GM12865 (cell line): Measurements from ENCODE around the gene SLC27A4.

Experiments used
- DNase-seq: peaks from one replicate; pipeline ENCODE4 v3.0.0; 2010; ENCODE audit warnings: low read depth
- H3K4me3 ChIP-seq: 2 replicates; pipeline ENCODE4 v1.5.1; 2011; ENCODE audit warnings: mild to moderate bottlenecking, low read depth, low read length, control low read depth
- TF ChIP-seq, protein P1 (sequence below): IDR thresholded peaks from 2 replicates; pipeline ENCODE4 v1.5.1; 2011; ENCODE audit warnings: low read length, control low read depth, low read depth, inconsistent platforms; ENCODE audit not compliant: insufficient read depth; ENCODE audit errors: missing control alignments

SLC27A4 gene

DNA sequence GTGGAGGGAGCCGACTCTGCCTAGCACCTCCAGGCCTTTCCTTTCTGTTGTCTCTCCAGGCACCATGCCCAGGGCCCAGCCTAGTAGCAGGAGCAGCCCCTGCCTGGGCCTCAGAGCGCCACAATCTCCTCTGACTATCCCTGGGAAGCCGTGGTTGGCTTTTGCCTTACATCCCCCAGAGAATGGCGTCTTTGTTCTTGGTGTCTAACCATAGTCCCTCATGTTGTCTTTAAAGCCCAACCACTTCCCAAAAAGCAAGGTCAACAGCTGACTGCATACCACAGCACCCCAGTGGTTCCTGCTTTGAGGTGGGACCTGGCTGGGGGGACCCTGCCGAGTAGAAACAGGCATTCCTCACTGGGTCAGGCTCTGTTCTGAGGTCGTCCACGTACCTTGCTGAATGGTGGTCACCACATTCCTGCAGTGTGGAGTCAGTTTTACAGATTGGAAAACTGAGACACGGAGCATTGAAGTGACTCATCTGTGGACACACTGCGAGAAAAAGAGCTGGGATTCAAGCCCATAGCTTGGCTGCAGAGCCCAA lies 66.6 kb downstream of the SLC27A4 start:
- TF ChIP-seq, protein P1, sequence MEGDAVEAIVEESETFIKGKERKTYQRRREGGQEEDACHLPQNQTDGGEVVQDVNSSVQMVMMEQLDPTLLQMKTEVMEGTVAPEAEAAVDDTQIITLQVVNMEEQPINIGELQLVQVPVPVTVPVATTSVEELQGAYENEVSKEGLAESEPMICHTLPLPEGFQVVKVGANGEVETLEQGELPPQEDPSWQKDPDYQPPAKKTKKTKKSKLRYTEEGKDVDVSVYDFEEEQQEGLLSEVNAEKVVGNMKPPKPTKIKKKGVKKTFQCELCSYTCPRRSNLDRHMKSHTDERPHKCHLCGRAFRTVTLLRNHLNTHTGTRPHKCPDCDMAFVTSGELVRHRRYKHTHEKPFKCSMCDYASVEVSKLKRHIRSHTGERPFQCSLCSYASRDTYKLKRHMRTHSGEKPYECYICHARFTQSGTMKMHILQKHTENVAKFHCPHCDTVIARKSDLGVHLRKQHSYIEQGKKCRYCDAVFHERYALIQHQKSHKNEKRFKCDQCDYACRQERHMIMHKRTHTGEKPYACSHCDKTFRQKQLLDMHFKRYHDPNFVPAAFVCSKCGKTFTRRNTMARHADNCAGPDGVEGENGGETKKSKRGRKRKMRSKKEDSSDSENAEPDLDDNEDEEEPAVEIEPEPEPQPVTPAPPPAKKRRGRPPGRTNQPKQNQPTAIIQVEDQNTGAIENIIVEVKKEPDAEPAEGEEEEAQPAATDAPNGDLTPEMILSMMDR, result no peak
- DNase-seq, result no peak
- H3K4me3 ChIP-seq, result no peak overlapping the region

DNA sequence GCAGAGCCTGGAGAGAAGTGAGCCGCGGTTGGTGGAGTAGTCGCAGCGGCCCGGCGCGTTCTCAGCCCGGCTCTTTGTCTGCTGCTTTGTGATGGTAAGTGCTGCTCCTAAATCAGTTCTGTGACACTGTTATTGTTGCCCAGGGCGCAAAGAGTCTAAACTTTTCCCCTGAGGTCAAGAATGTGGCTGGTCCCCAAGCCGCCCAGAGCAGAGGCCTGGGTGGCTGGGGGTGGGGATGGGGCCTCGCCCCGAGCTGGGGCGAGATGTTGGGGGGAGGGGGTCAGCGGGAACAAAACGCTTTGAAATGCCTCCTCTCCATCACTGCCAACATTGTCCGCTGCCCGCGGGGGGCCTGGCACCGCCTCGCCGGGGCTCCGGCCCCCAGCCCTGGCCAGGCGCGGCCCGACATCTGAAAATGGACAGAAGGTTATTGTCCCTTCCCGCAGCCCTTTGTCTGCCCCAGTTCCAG lies 68.7 kb downstream of the SLC27A4 start:
- no peak for DNase-seq
- TF ChIP-seq, protein P1, result no peak
- H3K4me3 ChIP-seq, result no peak overlapping the region

DNA sequence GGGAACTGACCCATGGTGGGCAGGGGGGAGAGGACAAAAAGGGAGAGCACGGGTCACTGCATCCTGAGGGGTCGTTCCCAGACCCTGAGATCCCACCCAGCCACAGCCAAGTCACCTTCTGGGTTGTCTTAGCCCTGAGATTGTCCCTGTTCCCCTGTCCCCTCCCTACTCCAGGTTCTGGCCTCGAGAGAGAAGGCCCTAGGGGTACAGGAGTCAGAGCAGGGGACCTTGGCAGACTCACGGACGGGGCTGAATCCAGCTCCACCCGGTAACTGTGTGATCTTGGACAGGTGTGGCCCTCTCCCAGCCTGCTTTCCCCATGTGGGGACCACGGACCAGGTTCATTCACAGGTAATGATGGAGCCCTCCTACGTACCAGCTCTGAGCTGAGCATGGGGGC lies 69.1 kb downstream of the SLC27A4 start:
- no peak for DNase-seq
- TF ChIP-seq, protein P1, result no peak
- H3K4me3 ChIP-seq, result no peak overlapping the region

DNA sequence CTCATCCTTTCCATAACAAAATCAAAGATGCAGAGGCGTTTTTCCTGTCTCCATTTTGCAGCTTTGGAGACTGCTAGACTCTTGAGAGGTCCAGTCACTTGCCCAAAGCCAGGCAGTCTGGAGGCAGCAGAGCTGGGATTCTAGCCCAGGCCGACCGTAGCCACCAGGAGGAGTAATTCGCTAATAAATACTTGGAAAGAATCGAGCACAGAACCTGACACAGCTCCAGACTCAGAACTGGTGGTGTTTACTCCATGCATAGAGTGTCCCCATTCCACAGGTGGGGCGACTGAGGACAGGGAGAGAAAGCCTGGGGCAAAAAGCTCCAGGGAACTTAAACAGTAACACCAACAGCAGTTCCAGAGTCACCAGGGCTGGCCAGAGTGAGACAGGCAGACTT lies 69.7 kb downstream of the SLC27A4 start:
- no peak overlapping the region for H3K4me3 ChIP-seq
- DNase-seq, result no peak
- TF ChIP-seq, protein P1, result no peak
